HEK293 (cell line): Measurements from ENCODE around the gene VKORC1.

Experiments
- BCL11A ChIP-seq: fragments of 450-650 bp; formaldehyde crosslinking; IDR thresholded peaks from 2 replicates; pipeline ENCODE4 v1.5.1; 2016; ENCODE audit warnings: low read depth, missing biosample characterization, missing genetic modification characterization
- CTCF ChIP-seq: fragments of 450-650 bp; formaldehyde crosslinking; IDR thresholded peaks from 2 replicates; pipeline ENCODE4 v1.5.1; 2016; ENCODE audit warnings: missing biosample characterization, missing genetic modification characterization
- TRIM28 ChIP-seq: IDR thresholded peaks from 2 replicates; pipeline ENCODE4 v1.6.1; 2011; ENCODE audit warnings: low read length, control low read depth, borderline replicate concordance
- ZNF530 ChIP-seq: fragments of 450-650 bp; formaldehyde crosslinking; IDR thresholded peaks from 2 replicates; pipeline ENCODE4 v1.5.1; 2016; ENCODE audit warnings: low read depth, missing biosample characterization, missing genetic modification characterization
- TF ChIP-seq, protein P1 (sequence below): fragments of 450-650 bp; formaldehyde crosslinking; IDR thresholded peaks from 2 replicates; pipeline ENCODE4; 2016; ENCODE audit warnings: missing biosample characterization, missing genetic modification characterization
- TF ChIP-seq, protein P2 (sequence below): fragments of 450-650 bp; formaldehyde crosslinking; IDR thresholded peaks from 2 replicates; pipeline ENCODE4 v1.5.1; 2016; ENCODE audit warnings: missing biosample characterization, missing genetic modification characterization

DNA sequence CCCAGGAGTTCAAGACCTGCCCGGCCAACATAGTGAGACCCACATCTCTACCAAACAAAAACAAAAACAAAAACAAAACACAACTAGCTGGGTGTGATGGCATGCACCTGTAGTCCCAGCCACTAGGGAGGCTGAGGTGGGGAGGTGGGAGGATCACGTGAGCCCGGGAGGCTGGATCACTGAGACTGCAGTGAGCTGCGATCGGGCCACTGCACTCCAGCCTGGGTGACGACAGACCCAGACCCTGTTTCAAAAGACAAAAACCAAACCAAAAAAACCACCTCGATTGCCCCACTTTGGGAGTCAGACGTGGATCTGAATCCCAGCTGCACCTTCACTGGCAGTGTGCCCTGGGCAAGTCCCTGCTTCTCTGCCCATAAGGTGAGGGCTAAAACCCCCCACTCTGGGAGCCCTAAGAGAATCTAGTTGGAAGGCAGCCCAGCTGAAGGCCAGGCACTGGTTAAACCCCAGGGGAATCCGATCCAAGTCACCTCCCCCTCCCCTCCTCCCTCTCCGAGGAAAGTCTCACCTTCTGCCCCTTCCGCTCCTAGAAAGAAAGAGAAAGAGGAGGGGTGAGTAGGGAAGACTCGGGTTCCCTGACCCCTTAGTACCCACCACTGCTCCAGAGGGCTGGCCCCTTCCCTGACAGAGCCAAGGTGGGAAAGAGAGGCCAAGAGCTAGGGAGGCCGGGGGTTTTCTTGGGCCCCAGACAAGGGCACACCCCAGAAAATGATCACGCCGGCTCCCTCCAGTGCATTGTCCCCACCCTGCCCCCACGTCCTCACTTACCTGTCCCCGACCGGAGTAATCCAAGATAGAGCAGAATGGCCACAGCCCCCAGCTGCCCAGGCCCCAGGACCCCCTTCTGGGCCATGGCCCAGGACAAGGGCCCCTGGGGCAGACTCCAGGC lies 40.3 kb upstream of the VKORC1 start:
- TF ChIP-seq ZNF530 (tag by site-specific recombination) (no peak), CTCF (tag by site-specific recombination) (no peak), TRIM28 (no peak), BCL11A (tag by site-specific recombination) (no peak)
- TF ChIP-seq, protein P1, sequence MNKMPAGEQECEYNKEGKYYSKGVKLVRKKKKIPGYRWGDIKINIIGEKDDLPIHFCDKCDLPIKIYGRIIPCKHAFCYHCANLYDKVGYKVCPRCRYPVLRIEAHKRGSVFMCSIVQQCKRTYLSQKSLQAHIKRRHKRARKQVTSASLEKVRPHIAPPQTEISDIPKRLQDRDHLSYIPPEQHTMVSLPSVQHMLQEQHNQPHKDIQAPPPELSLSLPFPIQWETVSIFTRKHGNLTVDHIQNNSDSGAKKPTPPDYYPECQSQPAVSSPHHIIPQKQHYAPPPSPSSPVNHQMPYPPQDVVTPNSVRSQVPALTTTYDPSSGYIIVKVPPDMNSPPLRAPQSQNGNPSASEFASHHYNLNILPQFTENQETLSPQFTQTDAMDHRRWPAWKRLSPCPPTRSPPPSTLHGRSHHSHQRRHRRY, result no peak
- TF ChIP-seq, protein P2, sequence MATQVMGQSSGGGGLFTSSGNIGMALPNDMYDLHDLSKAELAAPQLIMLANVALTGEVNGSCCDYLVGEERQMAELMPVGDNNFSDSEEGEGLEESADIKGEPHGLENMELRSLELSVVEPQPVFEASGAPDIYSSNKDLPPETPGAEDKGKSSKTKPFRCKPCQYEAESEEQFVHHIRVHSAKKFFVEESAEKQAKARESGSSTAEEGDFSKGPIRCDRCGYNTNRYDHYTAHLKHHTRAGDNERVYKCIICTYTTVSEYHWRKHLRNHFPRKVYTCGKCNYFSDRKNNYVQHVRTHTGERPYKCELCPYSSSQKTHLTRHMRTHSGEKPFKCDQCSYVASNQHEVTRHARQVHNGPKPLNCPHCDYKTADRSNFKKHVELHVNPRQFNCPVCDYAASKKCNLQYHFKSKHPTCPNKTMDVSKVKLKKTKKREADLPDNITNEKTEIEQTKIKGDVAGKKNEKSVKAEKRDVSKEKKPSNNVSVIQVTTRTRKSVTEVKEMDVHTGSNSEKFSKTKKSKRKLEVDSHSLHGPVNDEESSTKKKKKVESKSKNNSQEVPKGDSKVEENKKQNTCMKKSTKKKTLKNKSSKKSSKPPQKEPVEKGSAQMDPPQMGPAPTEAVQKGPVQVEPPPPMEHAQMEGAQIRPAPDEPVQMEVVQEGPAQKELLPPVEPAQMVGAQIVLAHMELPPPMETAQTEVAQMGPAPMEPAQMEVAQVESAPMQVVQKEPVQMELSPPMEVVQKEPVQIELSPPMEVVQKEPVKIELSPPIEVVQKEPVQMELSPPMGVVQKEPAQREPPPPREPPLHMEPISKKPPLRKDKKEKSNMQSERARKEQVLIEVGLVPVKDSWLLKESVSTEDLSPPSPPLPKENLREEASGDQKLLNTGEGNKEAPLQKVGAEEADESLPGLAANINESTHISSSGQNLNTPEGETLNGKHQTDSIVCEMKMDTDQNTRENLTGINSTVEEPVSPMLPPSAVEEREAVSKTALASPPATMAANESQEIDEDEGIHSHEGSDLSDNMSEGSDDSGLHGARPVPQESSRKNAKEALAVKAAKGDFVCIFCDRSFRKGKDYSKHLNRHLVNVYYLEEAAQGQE (tag by site-specific recombination), result no peak
